ENCODE measurements around the gene CACNA1D. TPM values are rescaled to one million over a fixed set of nuclear protein-coding genes. Genes with fewer than 3 reads are reported as not detected.

Gene CACNA1D
- total and polyA plus RNA-seq, 9 of the 15 experiments (the other 6 are each of a cell fraction or from before 2014, with no cell fraction given) = 0.29 TPM; not detected in 8

DNA sequence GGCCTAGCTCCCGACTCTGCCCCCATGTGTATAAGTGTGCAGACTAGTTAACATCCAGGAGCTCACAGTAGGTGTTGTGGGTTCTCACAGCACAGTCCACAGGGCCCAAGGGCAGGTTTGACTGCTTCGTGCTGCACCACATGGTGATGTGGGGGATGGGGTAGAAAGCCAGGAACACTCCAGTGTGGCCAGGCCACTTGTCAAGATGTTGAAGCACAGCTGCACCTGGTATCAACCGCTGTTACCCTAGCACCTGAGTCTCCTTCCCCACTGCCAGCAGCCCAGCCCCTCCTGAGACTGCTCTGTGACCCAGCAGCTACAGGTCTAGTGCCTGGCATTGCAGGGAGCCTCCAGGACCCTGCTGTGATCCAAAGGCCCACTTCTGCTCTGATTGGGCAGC is 298.5 kb downstream of the CACNA1D start:
- Histone ChIP-seq H2AFZ (ENCODE audit: low read depth, low read length) (no peak overlapping the region), H3K9me3 (replicated peaks; ENCODE audit: control insufficient read depth, insufficient read depth, low read depth, low read length) (no peaks in the 10 kb centered on the region), H3K4me2 (ENCODE audit: insufficient read depth, low read length) (no peak overlapping the region), H4K20me1 (replicated peaks; ENCODE audit: control insufficient read depth, insufficient read depth, low read length) (no peaks in the 10 kb centered on the region; the same call in 1 of the 2 replicates), H3K36me3 (ENCODE audit: control insufficient read depth, insufficient read depth, low read length) (no peaks in the 10 kb centered on the region), H3K9me1 (ENCODE audit: control insufficient read depth, insufficient read depth, low read length) (no peaks in the 10 kb centered on the region), H3K9ac (ENCODE audit: insufficient read depth in 1 of 2, low read depth in 2 of 2, low read length in 2 of 2) (no peak overlapping the region), H3K27ac (ENCODE audit: extremely low read depth, low read depth, low read length) (no peak overlapping the region), H3K79me2 (ENCODE audit: control insufficient read depth, insufficient read depth, low read length) (no peaks in the 10 kb centered on the region), H3K27me3 (ENCODE audit: control insufficient read depth in 2 of 2, insufficient read depth in 2 of 2, low read length in 2 of 2) (peaks cover 0 to 46% of the 10 kb centered on the region in 2 experiments; a peak in 3 of 5 replicates), H3K4me1 (replicated peaks in 1 of 2; ENCODE audit: control insufficient read depth in 2 of 2, insufficient read depth in 2 of 2, low read length in 2 of 2) (no peaks in the 10 kb centered on the region), H3K4me3 (no peak overlapping the region)
- in situ Hi-C loops (cut with MboI) (no loop called here), intact Hi-C loops (cut with micrococcal nuclease) (no loop called here)
- CTCF ChIA-PET (ENCODE audit: low intra/inter-chr PET ratio) = no interaction called here
- TF ChIP-seq ZNF124 (CRISPR knock-in tag; IDR thresholded peaks at IDR 0.05) = no peak
- no TSS peak for BruUV-seq (replicated peaks)
- no peak for DNase-seq (ENCODE audit: extremely low read depth in 1 of 4, low spot score in 3 of 4)
- no peak for ATAC-seq
- FAIRE-seq = no peak
- POLR2A ChIA-PET = interaction anchor here (0.6 kb wide), 1 partner anchor 21 kb away, joined by 3 read pairs; no protein-coding TSS in a partner anchor
- 6% methylated on average over 2 of the region's 3 CpGs for WGBS (ENCODE audit: insufficient coverage, low coverage, missing lambda C conversion rate)

DNA sequence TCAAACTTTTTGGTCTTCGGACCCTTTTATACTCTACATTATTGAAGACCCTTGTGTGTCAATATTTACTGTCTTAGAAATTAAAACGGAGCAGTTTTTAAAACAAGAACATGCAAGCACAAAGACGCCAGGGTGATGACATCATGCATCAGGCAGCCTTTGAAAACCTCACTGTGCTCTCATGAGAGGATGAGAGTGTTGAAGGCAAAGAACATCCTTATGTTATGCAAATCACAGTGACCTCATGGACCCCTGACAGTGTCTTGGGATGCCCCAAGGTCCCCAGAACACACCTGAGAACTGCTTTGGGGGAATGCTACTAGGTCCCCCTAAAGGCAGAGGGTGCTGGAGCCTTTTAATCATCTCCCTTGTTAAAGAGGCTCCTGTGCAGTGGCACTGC is 300.2 kb downstream of the CACNA1D start:
- POLR2A ChIA-PET = no interaction called here
- peaks cover 0 to 52% of the 10 kb centered on the region in 2 experiments; a peak in 3 of 5 replicates for H3K27me3 ChIP-seq (ENCODE audit: control insufficient read depth in 2 of 2, insufficient read depth in 2 of 2, low read length in 2 of 2)
- in situ Hi-C loops (cut with MboI) = no loop called here
- CTCF ChIA-PET (ENCODE audit: low intra/inter-chr PET ratio) = no interaction called here
- H2AFZ ChIP-seq (ENCODE audit: low read depth, low read length) = no peak overlapping the region
- no peak overlapping the region for H3K9ac ChIP-seq (ENCODE audit: insufficient read depth in 1 of 2, low read depth in 2 of 2, low read length in 2 of 2)
- no peaks in the 10 kb centered on the region for H3K79me2 ChIP-seq (ENCODE audit: control insufficient read depth, insufficient read depth, low read length)
- no peak for ATAC-seq
- DNase-seq (ENCODE audit: extremely low read depth in 1 of 4, low spot score in 3 of 4) = no peak
- no peaks in the 10 kb centered on the region for H3K4me1 ChIP-seq (replicated peaks in 1 of 2; ENCODE audit: control insufficient read depth in 2 of 2, insufficient read depth in 2 of 2, low read length in 2 of 2)
- no peaks in the 10 kb centered on the region; the same call in 1 of the 2 replicates for H4K20me1 ChIP-seq (replicated peaks; ENCODE audit: control insufficient read depth, insufficient read depth, low read length)
- H3K27ac ChIP-seq (ENCODE audit: extremely low read depth, low read depth, low read length) = no peak overlapping the region
- no peak overlapping the region for H3K4me2 ChIP-seq (ENCODE audit: insufficient read depth, low read length)
- no peak for FAIRE-seq
- WGBS (ENCODE audit: insufficient coverage, low coverage, missing lambda C conversion rate) = 0% methylated on average over 3 of the region's 3 CpGs
- H3K4me3 ChIP-seq = no peak overlapping the region
- H3K9me1 ChIP-seq (ENCODE audit: control insufficient read depth, insufficient read depth, low read length) = no peaks in the 10 kb centered on the region
- H3K9me3 ChIP-seq (replicated peaks; ENCODE audit: control insufficient read depth, insufficient read depth, low read depth, low read length) = no peaks in the 10 kb centered on the region
- H3K36me3 ChIP-seq (ENCODE audit: control insufficient read depth, insufficient read depth, low read length) = no peaks in the 10 kb centered on the region
- intact Hi-C loops (cut with micrococcal nuclease) = no loop called here
- BruUV-seq (replicated peaks) = no TSS peak
- no peak for TF ChIP-seq MCM3 (IDR thresholded peaks at IDR 0.05)
- TF ChIP-seq SUPT5H (IDR thresholded peaks at IDR 0.05) = no peak
- TF ChIP-seq, protein P1, sequence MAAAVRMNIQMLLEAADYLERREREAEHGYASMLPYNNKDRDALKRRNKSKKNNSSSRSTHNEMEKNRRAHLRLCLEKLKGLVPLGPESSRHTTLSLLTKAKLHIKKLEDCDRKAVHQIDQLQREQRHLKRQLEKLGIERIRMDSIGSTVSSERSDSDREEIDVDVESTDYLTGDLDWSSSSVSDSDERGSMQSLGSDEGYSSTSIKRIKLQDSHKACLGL (CRISPR knock-in tag; IDR thresholded peaks at IDR 0.05; ENCODE audit: borderline replicate concordance, poor library complexity, severe bottlenecking) = no peak
- no peak for TF ChIP-seq ZBTB34 (CRISPR knock-in tag; IDR thresholded peaks at IDR 0.05)
- no peak for TF ChIP-seq ZNF174 (CRISPR knock-in tag; IDR thresholded peaks at IDR 0.05)
- TF ChIP-seq GATAD2A (IDR thresholded peaks at IDR 0.05) = no peak
- no peak for TF ChIP-seq NONO (IDR thresholded peaks at IDR 0.05; ENCODE audit: low read depth in 2 of 2, low read length in 1 of 2)
- TF ChIP-seq, protein P2, sequence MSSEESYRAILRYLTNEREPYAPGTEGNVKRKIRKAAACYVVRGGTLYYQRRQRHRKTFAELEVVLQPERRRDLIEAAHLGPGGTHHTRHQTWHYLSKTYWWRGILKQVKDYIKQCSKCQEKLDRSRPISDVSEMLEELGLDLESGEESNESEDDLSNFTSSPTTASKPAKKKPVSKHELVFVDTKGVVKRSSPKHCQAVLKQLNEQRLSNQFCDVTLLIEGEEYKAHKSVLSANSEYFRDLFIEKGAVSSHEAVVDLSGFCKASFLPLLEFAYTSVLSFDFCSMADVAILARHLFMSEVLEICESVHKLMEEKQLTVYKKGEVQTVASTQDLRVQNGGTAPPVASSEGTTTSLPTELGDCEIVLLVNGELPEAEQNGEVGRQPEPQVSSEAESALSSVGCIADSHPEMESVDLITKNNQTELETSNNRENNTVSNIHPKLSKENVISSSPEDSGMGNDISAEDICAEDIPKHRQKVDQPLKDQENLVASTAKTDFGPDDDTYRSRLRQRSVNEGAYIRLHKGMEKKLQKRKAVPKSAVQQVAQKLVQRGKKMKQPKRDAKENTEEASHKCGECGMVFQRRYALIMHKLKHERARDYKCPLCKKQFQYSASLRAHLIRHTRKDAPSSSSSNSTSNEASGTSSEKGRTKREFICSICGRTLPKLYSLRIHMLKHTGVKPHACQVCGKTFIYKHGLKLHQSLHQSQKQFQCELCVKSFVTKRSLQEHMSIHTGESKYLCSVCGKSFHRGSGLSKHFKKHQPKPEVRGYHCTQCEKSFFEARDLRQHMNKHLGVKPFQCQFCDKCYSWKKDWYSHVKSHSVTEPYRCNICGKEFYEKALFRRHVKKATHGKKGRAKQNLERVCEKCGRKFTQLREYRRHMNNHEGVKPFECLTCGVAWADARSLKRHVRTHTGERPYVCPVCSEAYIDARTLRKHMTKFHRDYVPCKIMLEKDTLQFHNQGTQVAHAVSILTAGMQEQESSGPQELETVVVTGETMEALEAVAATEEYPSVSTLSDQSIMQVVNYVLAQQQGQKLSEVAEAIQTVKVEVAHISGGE (CRISPR knock-in tag; IDR thresholded peaks at IDR 0.05) = no peak
- no peak for TF ChIP-seq KDM4B (IDR thresholded peaks at IDR 0.05; ENCODE audit: borderline replicate concordance in 2 of 2, low read depth in 1 of 2)
- TF ChIP-seq SMC3 (conservative IDR thresholded peaks at IDR 0.05; ENCODE audit: insufficient read depth, low read depth, low read length) = no peak

Measured in K562 (cell line).